ENCODE results near the gene NDUFA12. TPM values are rescaled to one million over a fixed set of nuclear protein-coding genes. Genes with fewer than 3 reads are reported as not detected.
A peak's percentile ranks its signal among the peaks of the same experiment; 100 is the strongest.

Gene NDUFA12
- total and polyA plus RNA-seq, 2 of the 4 experiments (the other 2 are of a cell fraction): 116 to 135 TPM

DNA sequence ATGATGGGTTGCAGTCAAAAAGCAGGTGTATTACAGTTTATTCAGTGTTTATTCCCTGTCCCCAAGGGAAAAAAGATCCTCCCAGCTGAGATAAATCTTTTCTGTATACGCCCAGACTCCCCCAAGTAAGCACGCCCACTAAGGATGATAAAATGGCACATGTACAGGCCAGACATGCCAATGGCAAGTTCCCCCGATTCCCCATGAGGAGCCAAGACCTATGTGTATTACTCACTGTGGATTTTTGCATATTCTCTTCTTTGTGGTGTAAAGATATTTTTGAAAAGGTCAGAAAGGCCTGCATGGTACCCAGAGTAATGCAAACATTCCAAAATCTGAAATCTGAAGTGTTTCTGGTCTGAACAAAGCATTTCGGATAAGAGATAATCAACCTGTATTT is 47.7 kb upstream of the NDUFA12 start:
- Histone ChIP-seq H3K18ac (ENCODE audit: low read depth, low read length) (no peak overlapping the region), H3K56ac (ENCODE audit: extremely low read depth, insufficient read depth, low read length) (no peak overlapping the region; the same call in 1 of the 2 replicates), H3K4me3 (ENCODE audit: insufficient read depth, low read depth, low read length) (no peak overlapping the region), H3K79me1 (ENCODE audit: low read depth in 1 of 2, low read length in 2 of 2) (no peaks in the 10 kb centered on the region), H3K36me3 (ENCODE audit: control insufficient read depth, insufficient read depth, low read length) (peaks cover 22% of the 10 kb centered on the region), H4K8ac (ENCODE audit: low read depth in 2 of 2, low read length in 2 of 2) (no peak overlapping the region), H2BK20ac (ENCODE audit: low read depth, low read length) (no peak overlapping the region), H3K9ac (ENCODE audit: low read depth, low read length) (no peak overlapping the region), H3K4me2 (ENCODE audit: low read depth, low read length) (no peak overlapping the region), H3K4me1 (ENCODE audit: control insufficient read depth, insufficient read depth, low read length) (no peaks in the 10 kb centered on the region), H2AK9ac (replicated peaks; ENCODE audit: low read depth, low read length, poor library complexity) (no peak overlapping the region), H3K9me3 (ENCODE audit: control insufficient read depth, insufficient read depth, low read length) (no peaks in the 10 kb centered on the region), H3K4ac (ENCODE audit: low read depth, low read length) (no peak overlapping the region), H3K9me1 (ENCODE audit: insufficient read depth, low read length) (no peaks in the 10 kb centered on the region; the same call in 1 of the 2 replicates), H2BK15ac (ENCODE audit: low read depth, low read length) (no peak overlapping the region), H3K14ac (replicated peaks; ENCODE audit: low read depth, low read length) (no peak overlapping the region), H4K20me1 (ENCODE audit: insufficient read depth, low read length) (no peaks in the 10 kb centered on the region), H3K23ac (ENCODE audit: low read depth, low read length) (no peak overlapping the region), H3K27ac (ENCODE audit: insufficient read depth, low read length) (no peak overlapping the region), H3K27me3 (ENCODE audit: control insufficient read depth, insufficient read depth, low read length) (no peaks in the 10 kb centered on the region), H2AK5ac (ENCODE audit: low read depth, low read length) (no peak overlapping the region), H4K91ac (ENCODE audit: insufficient read depth, low read depth, low read length) (no peak overlapping the region), H2AFZ (replicated peaks; ENCODE audit: low read length, poor library complexity) (no peak overlapping the region), H2BK5ac (ENCODE audit: low read depth, low read length, poor library complexity, severe bottlenecking) (no peak overlapping the region), H2BK120ac (ENCODE audit: low read depth, low read length) (no peak overlapping the region), H4K5ac (ENCODE audit: low read depth, low read length) (no peak overlapping the region)
- ChIA-PET POLR2A (ENCODE audit: unreplicated experiment) (no interaction called here), CTCF (interaction anchor here (0.6 kb wide), 1 partner anchor 217 kb away, joined by 3 read pairs; no protein-coding TSS in a partner anchor)
- ATAC-seq (ENCODE audit: low read depth) (no peak), DNase-seq (peak; percentile 7)
- WGBS, 2 experiments (ENCODE audit: extremely low coverage in 2 of 2, insufficient read length in 1 of 2): no CpG with 5 or more reads among the region's 4 CpGs
- in situ Hi-C loops (cut with MboI; ENCODE audit: low sequenced_read_pairs) (no loop called here), dilution Hi-C loops (cut with HindIII; ENCODE audit: low sequenced_read_pairs, unreplicated experiment) (no loop called here), intact Hi-C loops (cut with micrococcal nuclease) (no loop called here)
- BruUV-seq (replicated peaks): no TSS peak
- TF ChIP-seq RAD21 (IDR thresholded peaks at IDR 0.05; ENCODE audit: low read length) (no peak), CHD1 (IDR thresholded peaks at IDR 0.05; ENCODE audit: low read depth, low read length) (no peak), MAFK (IDR thresholded peaks at IDR 0.05; ENCODE audit: low read depth, low read length) (no peak), NFE2L2 (IDR thresholded peaks at IDR 0.05; ENCODE audit: low read depth, low read length) (no peak), RFX5 (IDR thresholded peaks at IDR 0.05; ENCODE audit: low read depth, low read length) (no peak), CEBPB (IDR thresholded peaks at IDR 0.05; ENCODE audit: low read depth, low read length) (no peak), POLR2A (IDR thresholded peaks at IDR 0.05; ENCODE audit: low read depth, low read length) (no peak), FOS (IDR thresholded peaks at IDR 0.05; ENCODE audit: low read depth, low read length) (no peak), SMC3 (IDR thresholded peaks at IDR 0.05; ENCODE audit: low read depth, low read length) (no peak), MAZ (IDR thresholded peaks at IDR 0.05; ENCODE audit: borderline replicate concordance, low read depth, low read length) (no peak), BHLHE40 (IDR thresholded peaks at IDR 0.05; ENCODE audit: low read depth, low read length) (no peak), MXI1 (IDR thresholded peaks at IDR 0.05; ENCODE audit: borderline replicate concordance, low read depth, low read length) (no peak), RCOR1 (IDR thresholded peaks at IDR 0.05; ENCODE audit: insufficient replicate concordance, low read length) (no peak)
- TF ChIP-seq, protein P1, sequence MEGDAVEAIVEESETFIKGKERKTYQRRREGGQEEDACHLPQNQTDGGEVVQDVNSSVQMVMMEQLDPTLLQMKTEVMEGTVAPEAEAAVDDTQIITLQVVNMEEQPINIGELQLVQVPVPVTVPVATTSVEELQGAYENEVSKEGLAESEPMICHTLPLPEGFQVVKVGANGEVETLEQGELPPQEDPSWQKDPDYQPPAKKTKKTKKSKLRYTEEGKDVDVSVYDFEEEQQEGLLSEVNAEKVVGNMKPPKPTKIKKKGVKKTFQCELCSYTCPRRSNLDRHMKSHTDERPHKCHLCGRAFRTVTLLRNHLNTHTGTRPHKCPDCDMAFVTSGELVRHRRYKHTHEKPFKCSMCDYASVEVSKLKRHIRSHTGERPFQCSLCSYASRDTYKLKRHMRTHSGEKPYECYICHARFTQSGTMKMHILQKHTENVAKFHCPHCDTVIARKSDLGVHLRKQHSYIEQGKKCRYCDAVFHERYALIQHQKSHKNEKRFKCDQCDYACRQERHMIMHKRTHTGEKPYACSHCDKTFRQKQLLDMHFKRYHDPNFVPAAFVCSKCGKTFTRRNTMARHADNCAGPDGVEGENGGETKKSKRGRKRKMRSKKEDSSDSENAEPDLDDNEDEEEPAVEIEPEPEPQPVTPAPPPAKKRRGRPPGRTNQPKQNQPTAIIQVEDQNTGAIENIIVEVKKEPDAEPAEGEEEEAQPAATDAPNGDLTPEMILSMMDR (conservative IDR thresholded peaks at IDR 0.05; ENCODE audit: low read depth, low read length): no peak
- TF ChIP-seq, protein P2, sequence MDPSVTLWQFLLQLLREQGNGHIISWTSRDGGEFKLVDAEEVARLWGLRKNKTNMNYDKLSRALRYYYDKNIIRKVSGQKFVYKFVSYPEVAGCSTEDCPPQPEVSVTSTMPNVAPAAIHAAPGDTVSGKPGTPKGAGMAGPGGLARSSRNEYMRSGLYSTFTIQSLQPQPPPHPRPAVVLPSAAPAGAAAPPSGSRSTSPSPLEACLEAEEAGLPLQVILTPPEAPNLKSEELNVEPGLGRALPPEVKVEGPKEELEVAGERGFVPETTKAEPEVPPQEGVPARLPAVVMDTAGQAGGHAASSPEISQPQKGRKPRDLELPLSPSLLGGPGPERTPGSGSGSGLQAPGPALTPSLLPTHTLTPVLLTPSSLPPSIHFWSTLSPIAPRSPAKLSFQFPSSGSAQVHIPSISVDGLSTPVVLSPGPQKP (IDR thresholded peaks at IDR 0.05; ENCODE audit: borderline replicate concordance, low read depth, low read length): no peak
- TF ChIP-seq, protein P3, sequence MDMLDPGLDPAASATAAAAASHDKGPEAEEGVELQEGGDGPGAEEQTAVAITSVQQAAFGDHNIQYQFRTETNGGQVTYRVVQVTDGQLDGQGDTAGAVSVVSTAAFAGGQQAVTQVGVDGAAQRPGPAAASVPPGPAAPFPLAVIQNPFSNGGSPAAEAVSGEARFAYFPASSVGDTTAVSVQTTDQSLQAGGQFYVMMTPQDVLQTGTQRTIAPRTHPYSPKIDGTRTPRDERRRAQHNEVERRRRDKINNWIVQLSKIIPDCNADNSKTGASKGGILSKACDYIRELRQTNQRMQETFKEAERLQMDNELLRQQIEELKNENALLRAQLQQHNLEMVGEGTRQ (IDR thresholded peaks at IDR 0.05; ENCODE audit: low read depth, low read length): no peak
